Measurements from ENCODE around the gene ZDHHC17.
"Not testable (repeated sequence)": the region's sequence is repeated elsewhere in the genome, so short reads cannot be mapped to it uniquely, and the experiment has no call there.

ZDHHC17 gene

GRCh38 chr12:76763746-76764675 lies at the start of gene ZDHHC17:
Gene ZDHHC17 (plus strand): TSS chr12:76764115. CDS start chr12:76764237, 122 bp downstream.
- DNase-seq (ENCODE audit: low spot score), result peak; percentile 68

GRCh38 chr12:76714415-76714814 lies 49.5 kb upstream of the ZDHHC17 start:
- DNase-seq (ENCODE audit: low spot score), result no peak

- DNase-seq (ENCODE audit: low spot score), result no peak
Measured at GRCh38 chr12:76714861-76715260, 49.1 kb upstream of the ZDHHC17 start.

GRCh38 chr12:76715332-76715731 lies 48.6 kb upstream of the ZDHHC17 start:
- DNase-seq (ENCODE audit: low spot score), result no peak

- DNase-seq (ENCODE audit: low spot score), result no peak
Measured at GRCh38 chr12:76717314-76717713, 46.6 kb upstream of the ZDHHC17 start.

GRCh38 chr12:76719171-76720041 lies 44.5 kb upstream of the ZDHHC17 start:
- no peak for DNase-seq (ENCODE audit: low spot score)

GRCh38 chr12:76720068-76720467 lies 43.8 kb upstream of the ZDHHC17 start:
- no peak for DNase-seq (ENCODE audit: low spot score)

- DNase-seq (ENCODE audit: low spot score), result no peak
Measured at GRCh38 chr12:76726626-76727025, 37.3 kb upstream of the ZDHHC17 start.

- not testable (repeated sequence) for DNase-seq (ENCODE audit: low spot score)
Measured at GRCh38 chr12:76732188-76732587, 31.7 kb upstream of the ZDHHC17 start.

- not testable (repeated sequence) for DNase-seq (ENCODE audit: low spot score)
Measured at GRCh38 chr12:76737689-76738088, 26.2 kb upstream of the ZDHHC17 start.

- DNase-seq (ENCODE audit: low spot score), result no peak
Measured at GRCh38 chr12:76738824-76739579, 24.9 kb upstream of the ZDHHC17 start.

GRCh38 chr12:76739896-76740295 lies 24.0 kb upstream of the ZDHHC17 start:
- DNase-seq (ENCODE audit: low spot score), result no peak

GRCh38 chr12:76740501-76740900 lies 23.4 kb upstream of the ZDHHC17 start:
- no peak for DNase-seq (ENCODE audit: low spot score)

GRCh38 chr12:76745343-76745742 lies 18.6 kb upstream of the ZDHHC17 start:
- no peak for DNase-seq (ENCODE audit: low spot score)

GRCh38 chr12:76746516-76746915 lies 17.4 kb upstream of the ZDHHC17 start:
- DNase-seq (ENCODE audit: low spot score), result no peak

GRCh38 chr12:76747245-76747644 lies 16.7 kb upstream of the ZDHHC17 start:
- DNase-seq (ENCODE audit: low spot score), result no peak

GRCh38 chr12:76755829-76756379 lies 8.0 kb upstream of the ZDHHC17 start:
- no peak for DNase-seq (ENCODE audit: low spot score)

GRCh38 chr12:76757694-76758093 lies 6.2 kb upstream of the ZDHHC17 start:
- DNase-seq (ENCODE audit: low spot score), result no peak

- DNase-seq (ENCODE audit: low spot score), result no peak
Measured at GRCh38 chr12:76762601-76762980, 1.3 kb upstream of the ZDHHC17 start.

- DNase-seq (ENCODE audit: low spot score), result no peak
Measured at GRCh38 chr12:76764856-76765255, 941 bp downstream of the ZDHHC17 start.

GRCh38 chr12:76765598-76765997 lies 1.7 kb downstream of the ZDHHC17 start:
- no peak for DNase-seq (ENCODE audit: low spot score)

- DNase-seq (ENCODE audit: low spot score), result no peak
Measured at GRCh38 chr12:76766161-76766560, 2.2 kb downstream of the ZDHHC17 start.
